KMS-11 (cell line): ENCODE measurements around the gene MAP3K15.
"Not testable (repeated sequence)": the region's sequence is repeated elsewhere in the genome, so short reads cannot be mapped to it uniquely, and the experiment has no call there.

ENCODE experiments used
- H2AFZ ChIP-seq: fragments of 200-600 bp; sonication (generic); 2 replicates; pipeline ENCODE4 v1.6.1; 2016; ENCODE audit warnings: antibody characterized with exemption, mixed run types, low read depth
- H3K27ac ChIP-seq: fragments of 200-600 bp; sonication (generic); 2 replicates; pipeline ENCODE4 v1.6.1; 2016; ENCODE audit warnings: mild to moderate bottlenecking, mixed run types
- H3K27me3 ChIP-seq: fragments of 200-600 bp; sonication (generic); 2 replicates; pipeline ENCODE4 v1.6.1; 2017; ENCODE audit warnings: mild to moderate bottlenecking, low read depth, mixed run types, moderate library complexity; ENCODE audit not compliant: insufficient read depth
- H3K36me3 ChIP-seq: fragments of 200-600 bp; sonication (generic); 2 replicates; pipeline ENCODE4 v1.6.1; 2017; ENCODE audit warnings: mild to moderate bottlenecking, mixed run types; ENCODE audit not compliant: insufficient read depth
- H3K4me1 ChIP-seq: fragments of 200-600 bp; sonication (generic); 2 replicates; pipeline ENCODE4 v1.6.1; 2016; ENCODE audit warnings: mild to moderate bottlenecking, low read depth, mixed run types; ENCODE audit not compliant: poor library complexity, severe bottlenecking
- H3K4me2 ChIP-seq: fragments of 200-600 bp; sonication (generic); 2 replicates; pipeline ENCODE4 v1.7.0; 2016; ENCODE audit warnings: mild to moderate bottlenecking, mixed run types
- H3K4me3 ChIP-seq: fragments of 200-600 bp; sonication (generic); IDR thresholded peaks from 2 replicates; pipeline ENCODE4 v1.6.1; 2017; ENCODE audit warnings: low read depth, low read length, mixed read lengths; ENCODE audit not compliant: insufficient read depth
- H3K79me2 ChIP-seq: fragments of 200-600 bp; sonication (generic); 2 replicates; pipeline ENCODE4 v1.6.1; 2016; ENCODE audit warnings: low read depth, mixed run types; ENCODE audit not compliant: insufficient read depth
- H3K9ac ChIP-seq: fragments of 200-600 bp; sonication (generic); 2 replicates; pipeline ENCODE4 v1.6.1; 2016; ENCODE audit warnings: mild to moderate bottlenecking, mixed run types
- H4K20me1 ChIP-seq: fragments of 200-600 bp; sonication (generic); 2 replicates; pipeline ENCODE4 v1.6.1; 2016; ENCODE audit warnings: mild to moderate bottlenecking, mixed run types; ENCODE audit not compliant: insufficient read depth
- CTCF ChIP-seq: fragments of 200-600 bp; sonication (generic); conservative IDR thresholded peaks from 2 replicates; pipeline ENCODE4 v1.6.1; 2017; ENCODE audit warnings: low read depth, mild to moderate bottlenecking, antibody characterized with exemption, low read length, moderate library complexity, mixed read lengths

The MAP3K15 gene

GRCh38 chrX:19512359-19512758 lies 2.9 kb downstream of the MAP3K15 start:
- Histone ChIP-seq H3K9ac (no peak overlapping the region), H3K79me2 (no peaks in the 10 kb centered on the region), H4K20me1 (no peaks in the 10 kb centered on the region), H3K27ac (no peak overlapping the region), H3K27me3 (no peaks in the 10 kb centered on the region), H3K4me1 (no peaks in the 10 kb centered on the region), H3K36me3 (no peaks in the 10 kb centered on the region), H2AFZ (no peak overlapping the region), H3K4me3 (no peak overlapping the region), H3K4me2 (no peak overlapping the region)
- no peak for TF ChIP-seq CTCF

DNA sequence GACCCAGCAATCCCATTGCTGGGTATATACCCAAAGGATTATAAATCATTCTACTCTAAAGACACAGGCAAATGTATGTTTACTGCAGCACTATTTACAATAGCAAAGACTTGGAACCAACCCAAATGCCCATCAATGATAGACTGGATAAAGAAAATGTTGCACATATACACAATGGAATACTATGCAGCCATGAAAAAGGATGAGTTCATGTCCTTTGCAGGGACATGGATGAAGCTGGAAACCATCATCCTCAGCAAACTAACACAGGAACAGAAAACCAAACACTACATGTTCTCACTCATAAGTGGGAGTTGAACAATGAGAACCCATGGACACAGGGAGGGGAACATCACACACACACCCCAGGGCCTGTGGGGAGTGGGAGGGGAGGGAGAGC lies 3.5 kb downstream of the MAP3K15 start:
- H3K9ac ChIP-seq, H3K4me2 ChIP-seq, H3K36me3 ChIP-seq, H4K20me1 ChIP-seq, H3K27me3 ChIP-seq, H3K27ac ChIP-seq, H2AFZ ChIP-seq, H3K4me1 ChIP-seq, H3K4me3 ChIP-seq, H3K79me2 ChIP-seq: not testable (repeated sequence)

GRCh38 chrX:19496711-19497110 lies 18.6 kb downstream of the MAP3K15 start:
- H3K79me2 ChIP-seq, result no peaks in the 10 kb centered on the region
- no peak overlapping the region for H3K27ac ChIP-seq
- no peaks in the 10 kb centered on the region for H3K4me1 ChIP-seq
- no peak overlapping the region for H3K4me3 ChIP-seq
- H3K36me3 ChIP-seq, result no peaks in the 10 kb centered on the region
- TF ChIP-seq CTCF, result no peak
- H4K20me1 ChIP-seq, result no peaks in the 10 kb centered on the region
- H2AFZ ChIP-seq, result no peak overlapping the region
- H3K27me3 ChIP-seq, result no peaks in the 10 kb centered on the region
- H3K4me2 ChIP-seq, result no peak overlapping the region
- H3K9ac ChIP-seq, result no peak overlapping the region

- H3K4me2 ChIP-seq, result no peak overlapping the region
- no peak overlapping the region for H2AFZ ChIP-seq
- no peak for TF ChIP-seq CTCF
- no peaks in the 10 kb centered on the region for H3K27me3 ChIP-seq
- H4K20me1 ChIP-seq, result no peaks in the 10 kb centered on the region
- H3K79me2 ChIP-seq, result no peaks in the 10 kb centered on the region
- no peaks in the 10 kb centered on the region for H3K36me3 ChIP-seq
- H3K4me1 ChIP-seq, result no peaks in the 10 kb centered on the region
- H3K27ac ChIP-seq, result no peak overlapping the region
- H3K9ac ChIP-seq, result no peak overlapping the region
- no peak overlapping the region for H3K4me3 ChIP-seq
Observed at GRCh38 chrX:19487520-19488200, 27.6 kb downstream of the MAP3K15 start.

- no peaks in the 10 kb centered on the region for H3K4me1 ChIP-seq
- no peak overlapping the region for H3K4me3 ChIP-seq
- no peaks in the 10 kb centered on the region for H3K36me3 ChIP-seq
- no peak overlapping the region for H3K4me2 ChIP-seq
- H2AFZ ChIP-seq, result no peak overlapping the region
- H3K79me2 ChIP-seq, result no peaks in the 10 kb centered on the region
- H3K27me3 ChIP-seq, result no peaks in the 10 kb centered on the region
- no peak overlapping the region for H3K27ac ChIP-seq
- no peak for TF ChIP-seq CTCF
- H3K9ac ChIP-seq, result no peak overlapping the region
- no peaks in the 10 kb centered on the region for H4K20me1 ChIP-seq
Observed at GRCh38 chrX:19479458-19479857, 35.9 kb downstream of the MAP3K15 start.

DNA sequence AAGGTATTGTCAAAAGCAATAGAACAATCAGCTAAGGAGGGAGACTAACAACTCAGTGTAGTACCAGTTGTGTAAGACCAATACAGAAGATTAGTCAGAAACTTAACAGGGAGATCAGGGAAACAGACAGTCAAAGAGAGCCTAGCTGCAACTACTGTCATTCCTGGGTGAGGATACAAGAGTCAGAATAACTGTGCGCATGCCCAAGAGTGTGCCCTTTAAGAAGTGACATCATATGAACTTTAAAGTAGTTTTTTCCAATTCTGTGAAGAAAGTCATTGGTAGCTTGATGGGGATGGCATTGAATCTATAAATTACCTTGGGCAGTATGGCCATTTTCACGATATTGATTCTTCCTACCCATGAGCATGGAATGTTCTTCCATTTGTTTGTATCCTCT lies 46.9 kb downstream of the MAP3K15 start:
- H3K4me3 ChIP-seq, H3K9ac ChIP-seq, H3K36me3 ChIP-seq, H3K4me2 ChIP-seq, H4K20me1 ChIP-seq, H3K27ac ChIP-seq, H2AFZ ChIP-seq, H3K79me2 ChIP-seq, H3K4me1 ChIP-seq, H3K27me3 ChIP-seq: not testable (repeated sequence)
